HG02610 (cell line): ENCODE measurements around the gene PTPRE.

Experiments
- ATAC-seq: cut with Tn5 transposase; IDR thresholded peaks from one replicate; pipeline ENCODE4 v1.9.1; 2021; ENCODE audit warnings: mild to moderate bottlenecking, moderate library complexity; ENCODE audit not compliant: unreplicated experiment

PTPRE gene

GRCh38 chr10:128055061-128055868 is 148.4 kb downstream of the PTPRE start:
- ATAC-seq = no peak

DNA sequence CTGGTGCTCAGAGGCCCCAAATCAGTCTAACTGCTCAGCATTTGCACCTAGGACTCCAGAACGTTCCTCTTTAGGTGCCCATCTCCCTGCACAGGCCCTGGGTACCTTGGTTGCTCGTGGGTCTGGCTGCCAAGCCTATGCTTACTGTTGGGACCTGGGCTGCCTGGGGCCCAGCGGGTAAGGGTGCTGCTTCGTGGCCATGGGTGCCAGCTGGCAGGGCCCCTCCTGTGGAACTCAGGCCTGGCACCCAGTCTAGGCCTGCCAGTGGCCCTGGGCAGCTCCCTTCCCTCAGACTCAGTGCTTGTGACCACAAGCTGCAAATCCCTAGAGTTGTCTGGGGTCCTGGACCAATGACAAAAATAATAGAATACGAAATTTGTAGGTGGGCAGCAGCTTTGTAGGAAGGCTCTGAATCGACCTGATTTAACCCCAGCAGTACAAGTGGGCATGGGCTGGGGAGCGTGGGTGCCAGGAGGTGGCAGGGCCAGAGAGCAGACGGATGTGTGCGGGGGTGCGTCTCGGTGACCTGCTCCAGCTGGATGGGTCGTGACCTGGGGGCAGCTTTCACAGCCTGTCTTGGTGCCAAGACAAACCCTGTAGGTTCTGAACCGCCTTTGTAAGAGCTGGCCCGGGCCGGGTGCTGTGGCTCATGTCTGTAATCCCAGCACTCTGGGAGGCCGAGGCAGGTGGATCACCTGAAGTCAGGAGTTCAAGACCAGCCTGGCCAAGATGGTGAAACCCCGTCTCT is 149.6 kb downstream of the PTPRE start:
- no peak for ATAC-seq

DNA sequence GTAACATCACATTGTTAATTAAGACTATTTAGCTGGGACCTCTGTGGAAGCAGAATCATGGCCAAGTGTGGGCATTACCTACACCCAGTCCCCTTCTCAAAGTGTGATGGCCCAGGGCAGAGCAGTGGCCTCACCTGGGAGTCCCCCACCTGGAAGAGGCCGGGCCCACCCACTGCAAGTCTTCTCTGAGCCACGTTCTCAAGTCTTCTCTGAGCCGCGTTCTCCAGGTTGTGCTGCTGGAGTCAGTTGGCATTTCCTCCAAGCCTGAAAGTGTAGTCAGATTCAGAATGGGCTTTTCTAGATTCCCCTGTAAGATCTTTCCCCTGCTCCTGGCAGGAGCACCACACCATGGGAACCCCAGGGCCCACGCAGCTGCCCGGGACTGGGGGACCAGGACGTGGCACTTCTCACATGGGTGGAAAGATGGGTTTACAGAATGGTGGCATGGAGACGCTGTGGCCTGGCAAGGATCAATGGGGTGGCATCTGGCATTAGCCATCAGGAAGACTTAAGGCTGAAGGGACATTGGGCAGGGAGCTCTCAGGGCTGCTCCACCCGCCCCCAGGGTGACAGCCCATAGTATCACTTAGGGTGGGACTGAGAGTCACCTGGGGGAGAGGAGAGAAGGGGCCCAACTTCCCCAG is 151.3 kb downstream of the PTPRE start:
- ATAC-seq = no peak

DNA sequence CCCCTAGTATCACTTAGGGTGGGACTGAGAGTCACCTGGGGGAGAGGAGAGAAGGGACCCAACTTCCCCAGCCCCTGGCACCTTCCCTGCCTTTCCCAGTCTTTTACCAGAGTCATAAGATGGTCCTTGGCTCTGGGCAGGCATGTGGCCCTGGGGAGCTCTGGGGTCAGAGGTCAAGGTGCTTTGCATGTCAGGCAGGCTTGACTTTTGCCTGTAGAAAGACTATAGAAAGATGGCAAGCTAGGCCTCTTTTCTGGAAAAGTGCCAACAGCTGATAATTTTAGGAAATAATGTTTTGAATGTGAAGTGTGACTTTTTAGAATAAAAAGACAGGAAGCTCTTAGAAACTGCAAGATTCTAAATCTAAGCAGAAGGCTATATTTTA is 151.8 kb downstream of the PTPRE start:
- no peak for ATAC-seq

DNA sequence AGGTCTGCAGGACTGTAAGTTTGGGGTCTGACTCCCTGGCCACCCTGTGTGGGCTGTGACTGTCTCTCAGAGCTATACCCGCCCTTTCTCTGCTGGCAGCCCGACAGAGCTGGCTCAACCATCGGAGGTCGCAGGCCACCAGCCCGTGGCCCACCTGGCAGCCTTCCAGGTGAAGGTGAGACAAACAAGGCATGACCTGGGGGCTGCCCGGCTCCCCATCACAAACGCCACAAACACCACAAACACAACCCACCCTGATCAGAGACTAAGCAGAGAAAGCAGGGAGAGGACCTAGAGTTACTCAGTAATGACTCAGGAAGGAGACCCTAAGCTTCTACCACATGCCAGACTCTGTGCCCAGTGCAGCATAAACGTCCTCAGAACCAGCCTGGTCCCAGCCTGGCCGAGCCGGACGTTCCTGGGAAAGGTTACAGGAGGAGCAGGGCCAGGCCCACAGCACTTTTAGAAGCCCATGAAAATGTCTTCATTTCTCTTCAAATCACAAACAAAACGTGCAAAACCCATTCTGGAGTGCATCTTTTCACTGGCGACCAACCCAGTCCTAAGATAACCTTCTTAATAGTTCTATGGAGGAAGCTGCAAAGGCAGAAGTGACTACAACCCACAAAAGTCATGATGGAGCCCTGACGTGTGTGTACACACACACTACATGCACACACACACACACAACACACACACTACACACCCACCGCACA is 152.5 kb downstream of the PTPRE start:
- no peak for ATAC-seq

GRCh38 chr10:128059982-128060293 is 153.0 kb downstream of the PTPRE start:
- ATAC-seq = no peak

- no peak for ATAC-seq
Observed at GRCh38 chr10:128060341-128061250, 153.7 kb downstream of the PTPRE start.

- ATAC-seq = no peak
Observed at GRCh38 chr10:128061306-128062300, 154.7 kb downstream of the PTPRE start.

- ATAC-seq = no peak
Observed at GRCh38 chr10:128062331-128062880, 155.5 kb downstream of the PTPRE start.

GRCh38 chr10:128062881-128063563 is 156.1 kb downstream of the PTPRE start:
- peak; percentile 29 for ATAC-seq

GRCh38 chr10:128063736-128064107 is 156.8 kb downstream of the PTPRE start:
- ATAC-seq = peak; percentile 19

DNA sequence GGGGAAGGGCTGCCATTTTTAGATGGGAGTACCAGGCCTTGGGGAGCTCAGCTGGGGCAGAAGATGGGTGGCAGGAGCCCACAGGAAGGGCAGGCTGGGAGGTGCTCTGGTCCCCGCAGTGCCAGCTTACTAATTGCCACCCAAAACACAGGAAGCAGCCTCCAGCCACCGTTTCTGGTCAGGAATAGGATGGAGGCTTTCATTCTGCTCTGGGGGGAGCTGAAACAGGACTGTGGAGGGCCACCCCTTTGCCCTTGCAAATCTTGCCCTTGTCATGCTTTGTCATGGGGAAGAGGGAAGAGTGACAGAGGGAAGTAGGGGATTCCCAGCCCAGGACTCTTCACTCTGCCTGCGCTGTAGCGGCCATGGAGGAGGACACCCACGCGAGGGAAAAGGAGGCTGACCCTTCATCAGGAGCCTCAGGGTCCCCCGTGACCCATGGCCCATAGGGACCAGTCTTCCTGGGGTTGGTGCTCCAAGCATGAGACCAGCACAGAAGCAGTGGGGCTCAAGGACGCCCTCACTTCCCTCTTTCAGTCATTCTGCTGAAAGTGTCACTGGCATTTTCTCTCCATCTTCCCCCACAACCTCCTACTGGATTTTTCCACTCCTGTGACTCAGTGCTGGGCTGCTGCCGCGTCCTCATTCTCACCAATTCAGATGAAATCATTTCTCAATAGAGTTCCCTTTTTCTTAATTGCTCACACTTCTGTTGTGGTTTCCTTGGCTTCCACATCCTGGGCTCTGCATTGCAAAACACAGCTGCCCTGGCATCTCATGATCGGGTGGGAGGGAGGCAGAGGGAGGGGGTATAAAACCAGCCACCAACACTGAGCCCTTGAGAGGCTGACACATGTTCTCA is 157.4 kb downstream of the PTPRE start:
- peak; percentile 61 for ATAC-seq

- peak; percentile 45 for ATAC-seq
Observed at GRCh38 chr10:128064970-128065580, 158.2 kb downstream of the PTPRE start.

GRCh38 chr10:128065881-128066534 is 159.1 kb downstream of the PTPRE start:
- ATAC-seq = no peak

- ATAC-seq = no peak
Observed at GRCh38 chr10:128066870-128067382, 160.0 kb downstream of the PTPRE start.
